Kidney (tissue), 14 donors: ENCODE results near the gene CPB2. TPM values are rescaled to one million over a fixed set of nuclear protein-coding genes. Genes with fewer than 3 reads are reported as not detected.

Experiments used
- DNase-seq, 5 donors: peaks; one replicate each; pipeline ENCODE4 v3.0.0-alpha.2; 2013 to 2020
- FAIRE-seq: peaks from 2 replicates; lab custom pipeline; 2012; peaks lifted over from hg19 to GRCh38; lab: Jason Lieb, UNC
- H3K27ac ChIP-seq, 2 donors: one replicate each; pipeline ENCODE4 v1.7.0; 2013; ENCODE audit warnings: low read depth in 2 of 2, low read length in 2 of 2, inconsistent platforms in 1 of 2
- H3K27me3 ChIP-seq: one replicate; pipeline ENCODE4 v1.7.1; 2013; ENCODE audit warnings: low read length, inconsistent platforms; ENCODE audit not compliant: control insufficient read depth, insufficient read depth
- H3K36me3 ChIP-seq, 3 donors: one replicate each; pipeline versions ENCODE4 v1.7.0 to v1.7.1; 2013; ENCODE audit warnings: low read length in 3 of 3, control low read depth in 1 of 3, inconsistent platforms in 1 of 3; ENCODE audit not compliant: insufficient read depth in 3 of 3, control insufficient read depth in 2 of 3
- H3K4me1 ChIP-seq, 3 donors: one replicate each; pipeline versions ENCODE4 v1.7.0 to v1.7.1; 2013; ENCODE audit warnings: low read length in 3 of 3, inconsistent platforms in 1 of 3, low read depth in 1 of 3; ENCODE audit not compliant: control insufficient read depth in 2 of 3, insufficient read depth in 2 of 3
- H3K4me3 ChIP-seq, 3 donors: one replicate each; pipeline versions ENCODE4 v1.7.0 to v1.8.1; 2013; ENCODE audit warnings: low read length in 3 of 3, control low read depth in 1 of 3, inconsistent platforms in 1 of 3
- H3K9ac ChIP-seq, 3 donors: one replicate each; pipeline versions ENCODE4 v1.7.0 to v1.7.1; 2013; ENCODE audit warnings: low read length in 3 of 3, control low read depth in 1 of 3, inconsistent platforms in 1 of 3
- H3K9me3 ChIP-seq, 3 donors: one replicate each; pipeline versions ENCODE4 v1.7.0 to v1.7.1; 2013; ENCODE audit warnings: low read length in 3 of 3, control low read depth in 1 of 3, inconsistent platforms in 1 of 3; ENCODE audit not compliant: control insufficient read depth in 2 of 3, insufficient read depth in 1 of 3
- CTCF ChIP-seq: IDR thresholded peaks from 3 replicates; pipeline ENCODE4 v1.5.1; 2012; ENCODE audit warnings: mild to moderate bottlenecking, moderate library complexity, borderline replicate concordance; ENCODE audit not compliant: insufficient read depth; ENCODE audit errors: extremely low read depth
- intact Hi-C: fragments of 100-400 bp; cut with DNase I; formaldehyde crosslinking; loops from one replicate; pipeline ENCODE4 v1.11.1; 2022
- polyA plus RNA-seq: library from polyadenylated mRNA; stranded (reverse); fragments of 350-450 nt; fragmentation: Illumina TruSeq; extraction: RNeasy Lipid Tissue Mini Kit (QIAGEN cat#74804); gene quantifications from one replicate; pipeline ENCODE4 v1.2.3, GENCODE V29; 2014; ENCODE audit warnings: low read depth, low replicate concordance; ENCODE audit not compliant: insufficient read depth
- total RNA-seq: library from RNA; stranded (reverse); fragmentation: NEBNext Ultra II Directional; extraction: Animal tissue kit (Norgen Biotek cat#: 25700); gene quantifications from one replicate; pipeline ENCODE4 v1.2.1, GENCODE V29; 2021
- donor health status: control.
- donor health status: control.
- donor health status: control.
- donor health status: control.
- donor health status: control.
- donor health status: DM: yes; HTN: yes; CAD: no.
- donor health status: Normal renal cell carcinoma (clear cell type).

The CPB2 gene
- total and polyA plus RNA-seq, 2 donors from 2014 or later = not detected

- no peaks in the 10 kb centered on the region for H3K9me3 ChIP-seq
- FAIRE-seq = peak; percentile 91
- no peaks in the 10 kb centered on the region for H3K27me3 ChIP-seq
- H3K36me3 ChIP-seq = no peaks in the 10 kb centered on the region
- TF ChIP-seq CTCF = peak; percentile 18
- peaks cover 0 to 3% (median 3%) of the 10 kb centered on the region in 3 donors for H3K4me1 ChIP-seq
- peak within 1 kb of the TSS; percentile 78 to 87 for H3K27ac ChIP-seq
- H3K9ac ChIP-seq = peak within 1 kb of the TSS; percentile 64 to 94 (median 85)
- H3K4me3 ChIP-seq = peak within 1 kb of the TSS; percentile 90 to 97 (median 93)
- intact Hi-C loops = no loop called here
- DNase-seq = peak; percentile 95 to 99 (median 97)
Measured at GRCh38 chr13:46052319-46053161, 52.3 kb downstream of the CPB2 start, which contains the start of gene ZC3H13. ZC3H13 (minus strand) TSS chr13:46052746; CDS start chr13:46045507, 7,239 bp downstream.

DNA sequence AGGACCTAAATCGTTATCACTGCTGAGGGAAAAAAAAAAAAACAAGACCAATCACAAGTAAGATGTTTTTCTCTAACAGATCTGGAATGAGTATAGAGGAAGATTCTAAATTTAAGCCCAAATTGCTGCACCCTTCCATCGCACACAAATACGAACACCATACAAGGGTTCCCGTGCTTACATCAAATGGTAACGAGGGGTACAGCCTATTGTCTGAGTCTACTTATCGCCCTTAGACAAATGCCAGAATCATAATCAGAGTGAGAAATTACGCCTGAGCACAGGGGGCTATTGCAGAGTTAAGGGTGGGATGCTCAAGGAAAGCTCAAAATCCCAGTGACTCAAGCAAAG is 52.9 kb downstream of the CPB2 start:
- Histone ChIP-seq H3K9me3 (no peaks in the 10 kb centered on the region), H3K4me3 (peak overlapping the region; percentile 90 to 97 (median 93)), H3K27me3 (no peaks in the 10 kb centered on the region), H3K4me1 (peaks cover 0 to 3% (median 3%) of the 10 kb centered on the region in 3 donors), H3K9ac (peak overlapping the region; percentile 64 to 94 (median 85)), H3K27ac (peak overlapping the region in 1 of 2 donors; percentile 87), H3K36me3 (no peaks in the 10 kb centered on the region)
- no peak for TF ChIP-seq CTCF
- DNase-seq = no peak
- FAIRE-seq = no peak
- intact Hi-C loops = no loop called here

DNA sequence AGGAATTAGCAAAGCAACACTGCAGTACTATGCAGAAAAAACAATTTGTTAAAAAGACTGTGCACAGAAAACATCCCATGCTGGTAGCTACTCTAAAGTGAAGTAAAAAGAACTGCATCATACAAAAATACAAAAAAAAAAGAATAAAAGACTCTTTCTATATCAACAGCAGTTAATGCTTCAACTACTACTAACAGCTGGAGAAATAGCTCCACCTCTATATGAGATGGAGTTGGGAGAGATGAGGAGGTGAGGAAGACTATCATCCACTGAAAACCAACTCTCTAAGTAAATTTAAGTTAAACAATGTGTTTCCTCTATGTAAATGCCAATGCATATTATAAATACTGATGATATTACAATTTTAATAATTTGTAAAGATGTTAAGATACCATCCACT is 54.1 kb downstream of the CPB2 start:
- H3K27ac ChIP-seq = no peak overlapping the region
- H3K36me3 ChIP-seq = no peaks in the 10 kb centered on the region
- peaks cover 0 to 3% (median 3%) of the 10 kb centered on the region in 3 donors for H3K4me1 ChIP-seq
- no peak overlapping the region for H3K9ac ChIP-seq
- H3K27me3 ChIP-seq = no peaks in the 10 kb centered on the region
- H3K4me3 ChIP-seq = peak overlapping the region in 1 of 3 donors; percentile 90
- intact Hi-C loops = no loop called here
- FAIRE-seq (no peak), DNase-seq (no peak)
- TF ChIP-seq CTCF = no peak
- H3K9me3 ChIP-seq = no peaks in the 10 kb centered on the region
